NOMO-1 (cell line): Measurements from ENCODE around the gene BSND.

ENCODE experiments used
- DNase-seq, 2 experiments: peaks; one replicate each; lab custom pipeline; 2025; ENCODE audit not compliant: unreplicated experiment in 2 of 2; lab: John Stamatoyannopoulos, UW

Gene BSND

DNA sequence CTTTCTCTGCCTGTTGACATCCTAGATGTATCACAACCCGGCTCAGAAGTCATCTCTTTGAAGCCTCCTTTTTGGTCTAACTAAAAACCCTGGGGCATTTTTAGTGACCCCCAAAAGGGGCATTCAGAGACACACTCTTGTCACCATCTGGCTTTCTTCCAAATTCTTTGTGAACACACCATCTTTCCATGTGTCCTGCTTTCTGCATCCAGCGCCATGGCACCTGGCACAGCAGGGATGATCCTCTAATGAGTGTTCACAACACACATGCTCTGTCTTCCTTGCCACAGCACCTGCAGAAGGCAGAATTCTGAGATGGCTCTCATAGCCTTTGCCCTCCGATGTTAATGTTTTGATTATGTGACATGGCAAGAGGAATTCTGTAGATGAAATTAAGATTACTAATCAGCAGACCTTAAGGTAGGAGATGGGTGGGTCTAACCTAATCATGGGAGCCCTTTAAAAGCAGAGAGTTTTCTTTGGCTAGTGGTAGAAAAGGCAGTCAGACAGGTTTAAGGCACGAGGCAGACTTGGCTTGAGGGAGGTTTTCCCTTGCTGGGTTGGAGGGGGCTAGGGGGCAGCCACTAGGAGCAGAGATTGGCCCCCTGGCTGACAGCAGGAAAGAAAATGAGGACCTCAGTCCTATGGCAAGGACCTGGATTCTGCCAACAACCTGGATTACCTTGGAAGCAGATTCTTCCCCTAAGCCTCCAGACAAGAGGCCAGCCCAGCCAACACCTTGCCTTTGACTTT lies 23.2 kb upstream of the BSND start:
- DNase-seq = no peak

DNA sequence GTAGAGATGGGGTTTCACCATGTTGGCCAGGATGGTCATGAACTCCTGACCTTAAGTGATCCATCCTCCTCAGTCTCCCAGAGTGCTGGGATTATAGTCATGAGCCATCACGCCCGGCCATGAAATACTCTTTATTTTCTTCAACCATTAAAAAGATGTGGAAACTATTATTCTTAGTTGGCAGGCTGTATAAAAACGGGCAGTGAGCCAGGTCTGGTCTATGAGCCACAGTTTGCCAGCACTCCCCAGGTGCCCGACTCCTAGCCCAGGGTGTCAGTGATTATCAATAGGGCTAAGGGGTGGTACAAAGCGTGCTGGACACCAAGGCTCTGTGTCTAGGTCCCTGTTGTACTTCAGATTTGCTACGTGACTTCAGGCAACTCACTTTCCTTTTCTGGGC lies 22.0 kb upstream of the BSND start:
- no peak for DNase-seq

DNA sequence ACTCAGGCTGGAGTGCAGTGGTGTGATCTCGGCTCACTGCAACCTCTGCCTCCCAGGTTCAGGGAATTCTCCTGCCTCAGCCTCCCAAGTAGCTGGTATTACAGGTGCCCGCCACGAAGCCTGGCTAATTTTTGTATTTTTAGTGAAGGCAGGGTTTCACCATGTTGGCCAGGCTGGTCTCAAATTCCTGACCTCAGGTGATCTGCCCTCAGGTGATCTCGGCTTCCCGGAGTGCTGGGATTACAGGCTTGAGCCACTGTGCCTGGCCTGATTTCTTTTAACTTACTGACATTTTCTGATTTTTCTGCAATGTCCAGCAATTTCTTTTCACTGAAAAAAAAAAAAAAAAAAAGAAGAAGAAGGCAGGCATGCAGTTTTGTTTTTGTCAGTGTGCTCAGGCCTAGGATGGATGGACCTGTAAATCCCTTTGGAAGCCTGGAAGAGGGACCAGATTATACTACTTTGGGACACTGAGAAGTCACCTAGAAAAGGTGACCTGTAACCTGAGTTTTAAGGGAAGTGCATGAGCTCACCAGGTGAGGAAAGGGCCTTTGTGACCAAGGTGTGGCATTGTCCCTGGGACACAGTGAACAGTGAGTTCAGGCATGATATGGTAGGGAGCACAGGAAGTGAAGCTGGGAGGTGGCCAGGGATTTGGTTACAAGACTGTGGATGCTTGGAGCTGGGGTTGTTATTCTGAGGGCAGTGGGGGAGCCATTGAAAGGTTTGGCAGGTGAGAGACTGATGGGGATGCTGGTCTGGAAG lies 21.0 kb upstream of the BSND start:
- DNase-seq = no peak

DNA sequence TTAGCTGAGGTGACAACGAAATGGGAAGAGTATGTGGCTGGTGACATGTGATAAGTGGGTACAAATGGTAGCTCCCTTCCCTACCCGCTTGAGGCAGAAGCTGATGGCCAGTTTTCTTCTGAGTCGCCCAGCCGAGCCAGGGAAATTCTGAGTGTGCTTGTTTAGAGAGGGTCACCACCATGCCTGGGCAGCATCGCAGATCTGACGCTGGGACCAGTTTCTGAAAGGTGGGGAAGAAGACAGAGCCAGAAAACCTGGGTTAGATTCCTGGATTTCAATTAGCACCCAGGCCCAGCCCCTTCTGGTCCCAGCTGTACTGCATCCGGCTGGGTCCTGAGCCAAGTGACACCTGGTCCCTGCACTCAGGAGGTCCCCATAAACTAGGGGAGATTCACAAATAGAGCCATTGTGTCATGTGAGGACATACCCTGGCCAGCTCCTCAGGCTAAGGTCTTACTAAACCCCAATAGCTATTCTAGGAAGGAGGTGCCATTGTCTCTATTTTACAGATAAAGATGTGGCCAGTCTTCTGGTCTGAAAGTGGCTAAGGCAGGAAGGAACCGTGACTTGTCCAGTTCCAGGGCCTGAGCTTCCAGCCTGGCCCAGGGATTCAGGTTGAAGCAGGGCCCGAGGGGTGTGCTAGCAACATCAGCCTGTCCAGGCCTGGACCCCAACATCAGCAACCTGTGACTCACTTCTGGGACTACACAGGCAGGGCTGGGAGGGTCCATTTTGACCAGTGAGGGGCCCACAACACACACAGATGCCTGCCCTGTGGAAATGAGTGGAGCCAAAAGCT lies 20.0 kb upstream of the BSND start:
- DNase-seq = no peak

DNA sequence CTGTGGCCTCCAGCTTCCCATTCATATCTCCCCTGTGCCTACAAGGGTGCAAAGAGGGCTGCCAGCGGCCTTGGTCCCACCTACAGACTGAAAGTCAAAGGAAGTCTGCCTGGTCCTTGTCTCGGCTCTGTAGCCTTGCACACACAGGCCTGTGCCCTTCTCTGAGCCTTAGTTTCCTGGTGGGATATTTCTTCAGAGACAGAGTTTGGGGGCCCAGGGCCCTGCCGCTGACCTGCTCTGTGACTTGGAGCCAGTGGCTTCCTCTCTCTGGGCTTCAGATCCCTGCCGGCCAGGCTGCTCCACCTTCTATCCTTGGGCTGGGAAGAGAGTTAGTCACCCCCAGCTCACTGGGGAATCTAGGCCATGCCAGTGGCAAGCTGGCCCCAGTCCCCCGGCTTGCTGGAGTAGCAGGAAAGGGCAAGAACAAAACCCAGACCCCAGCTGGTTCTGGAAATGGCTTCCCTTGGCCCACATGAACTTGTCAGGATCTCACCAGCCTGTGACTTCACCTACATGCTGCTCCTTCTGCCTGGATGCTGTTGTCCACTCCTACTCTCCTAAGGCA lies 19.3 kb upstream of the BSND start:
- no peak for DNase-seq

DNA sequence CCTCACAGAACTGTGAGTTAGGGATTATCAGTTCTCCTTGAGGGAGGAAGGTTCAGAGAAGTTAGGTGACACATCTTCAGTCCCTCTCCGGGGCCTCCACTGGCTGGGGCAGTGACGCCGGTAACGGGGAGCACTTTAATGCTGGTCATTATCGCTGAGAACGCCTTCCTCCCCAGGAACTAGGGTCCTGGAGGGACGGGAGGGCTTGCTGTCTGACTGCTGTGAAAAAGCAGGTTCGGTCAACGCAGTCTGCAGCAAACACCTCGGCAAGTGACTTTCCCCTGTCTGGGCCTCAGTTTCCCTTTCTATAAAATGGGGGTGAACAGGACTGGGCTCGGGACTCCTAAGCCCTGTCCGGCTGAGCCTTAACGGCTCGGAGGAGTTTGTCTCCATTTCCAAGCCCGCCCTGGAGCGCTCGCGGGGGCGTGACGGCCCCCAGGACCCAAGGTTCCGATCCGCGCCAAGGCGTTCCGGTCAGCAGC lies 18.6 kb upstream of the BSND start:
- DNase-seq = no peak

DNA sequence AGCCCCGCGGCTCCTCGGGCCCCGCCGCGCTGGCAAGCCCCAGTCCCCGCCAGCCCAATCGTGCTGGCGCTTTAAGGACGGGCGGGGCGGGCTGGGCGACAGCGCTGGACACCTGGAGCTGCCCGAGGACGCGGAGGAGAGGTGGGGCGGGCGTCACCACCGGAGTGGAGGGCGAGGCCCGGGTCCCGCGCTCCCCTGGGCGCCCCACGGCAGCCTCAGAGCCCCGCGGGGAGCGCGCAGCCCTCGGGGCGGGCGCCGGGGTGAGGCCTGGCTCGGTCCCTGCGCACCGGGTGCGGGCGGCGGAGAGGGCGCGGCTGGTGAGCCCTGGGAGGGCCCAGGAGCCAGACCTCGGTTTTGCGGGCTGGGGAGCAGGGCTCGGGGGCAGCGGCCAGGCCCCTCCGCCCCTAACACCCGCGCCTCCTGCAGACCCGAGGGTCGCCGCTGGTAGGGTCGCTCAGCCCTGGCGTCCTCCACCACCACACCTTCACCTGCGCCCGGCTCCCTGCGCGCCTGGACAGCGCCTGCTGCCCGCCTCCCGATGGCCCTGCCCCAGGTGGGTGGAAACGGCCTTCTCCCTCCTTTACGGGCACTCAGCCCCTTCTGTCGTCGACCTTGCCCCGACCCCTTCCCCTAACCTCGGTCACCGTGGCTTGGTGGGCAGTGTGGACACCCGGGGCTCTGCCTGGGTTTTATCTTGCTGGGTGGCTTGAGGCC lies 18.0 kb upstream of the BSND start, which contains the start of gene TMEM61:
Gene TMEM61, plus strand, starts transcription at position 101 of the 714 bp plus-strand sequence. Its CDS starts 438 bp downstream, at position 539.
- DNase-seq = no peak

DNA sequence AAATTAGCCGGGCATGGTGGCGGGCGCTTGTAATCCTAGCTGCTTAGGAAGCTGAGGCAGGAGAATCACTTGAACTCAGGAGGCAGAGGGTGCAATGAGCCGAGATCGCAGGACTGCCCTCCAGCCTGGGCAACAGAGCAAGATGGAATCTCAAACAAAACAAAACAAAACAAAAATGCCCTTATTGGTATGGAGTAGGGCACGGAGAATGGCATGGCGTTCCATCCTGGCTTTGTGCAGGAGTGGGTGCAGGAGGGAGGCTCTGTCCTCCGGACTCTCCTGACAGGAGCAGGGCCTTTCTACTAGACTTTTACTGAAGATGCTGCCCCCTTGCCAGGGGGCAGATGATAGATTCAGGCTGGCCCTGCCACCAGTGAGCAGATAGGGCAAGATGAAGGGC lies 17.3 kb upstream of the BSND start:
- no peak for DNase-seq

DNA sequence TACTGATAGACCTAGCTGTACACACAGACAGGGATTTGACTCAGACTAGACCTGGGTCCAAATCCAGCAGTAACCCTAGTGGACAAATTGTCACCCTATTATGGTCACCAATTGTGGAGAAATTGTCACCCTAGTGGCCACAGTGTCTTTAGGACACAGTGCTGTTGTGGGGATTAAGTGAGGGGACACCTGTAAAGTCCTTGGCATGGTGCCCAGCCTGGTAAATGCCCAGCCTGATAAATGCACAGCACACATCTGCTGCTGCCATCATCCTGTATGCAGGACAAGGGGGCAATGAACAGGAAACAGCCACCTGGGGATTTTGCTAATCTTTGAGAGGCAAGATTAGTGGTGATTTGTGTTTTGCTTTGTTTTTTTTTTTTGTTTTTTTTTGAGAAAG lies 16.0 kb upstream of the BSND start:
- no peak for DNase-seq

DNA sequence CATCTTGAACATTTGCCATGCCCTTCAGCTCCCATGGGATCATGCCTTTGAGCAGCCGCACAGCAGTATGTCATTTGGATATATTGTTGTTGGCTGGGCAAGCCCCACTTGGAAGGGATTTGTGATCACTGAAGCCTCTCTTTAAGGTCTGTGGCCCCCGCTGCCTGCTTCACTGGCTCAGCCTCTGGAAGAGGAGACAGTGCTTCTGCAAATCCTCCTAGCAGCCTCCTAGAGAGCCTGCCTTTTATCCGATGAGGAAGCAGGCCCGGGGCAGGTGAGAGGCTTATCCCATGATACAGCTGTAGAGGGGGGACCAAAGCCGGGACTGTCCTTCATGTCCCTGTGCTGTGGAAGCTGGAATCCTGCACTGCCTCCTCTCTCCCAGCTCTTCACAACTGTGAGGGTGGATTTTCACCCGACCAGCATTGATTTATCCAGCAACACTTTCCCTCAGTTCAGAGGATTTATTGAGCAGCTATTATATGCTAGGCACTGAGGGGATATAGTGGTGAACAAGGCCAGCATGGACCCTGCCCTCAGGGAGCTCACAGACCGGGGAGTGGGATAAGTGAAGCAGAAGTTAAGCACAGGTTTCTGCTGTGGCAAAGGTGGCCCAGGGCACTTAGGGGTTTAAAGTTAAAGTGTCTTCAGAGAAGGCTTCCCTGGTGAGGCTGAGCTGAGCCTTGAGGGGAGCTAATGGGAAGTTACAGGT lies 14.4 kb upstream of the BSND start:
- DNase-seq = no peak

DNA sequence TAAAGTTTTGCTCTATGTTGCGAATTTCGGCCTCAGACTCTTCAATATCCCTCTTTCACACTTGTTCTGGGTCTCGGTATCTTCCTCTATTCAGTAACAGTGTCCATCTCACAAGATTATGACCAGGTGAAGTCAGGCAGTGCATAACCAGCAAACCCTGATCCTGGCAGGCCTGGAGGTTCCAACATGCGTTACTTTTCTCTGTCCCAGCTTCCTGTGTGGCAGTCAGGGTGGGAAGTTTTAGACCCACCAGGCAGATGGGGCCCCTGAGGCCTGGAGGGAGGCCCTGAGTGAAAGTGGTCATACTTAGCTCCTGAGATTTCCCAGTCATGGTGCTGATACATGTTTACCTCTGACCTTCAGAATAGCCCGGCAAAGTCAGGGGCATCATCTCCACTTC lies 13.2 kb upstream of the BSND start:
- no peak for DNase-seq

DNA sequence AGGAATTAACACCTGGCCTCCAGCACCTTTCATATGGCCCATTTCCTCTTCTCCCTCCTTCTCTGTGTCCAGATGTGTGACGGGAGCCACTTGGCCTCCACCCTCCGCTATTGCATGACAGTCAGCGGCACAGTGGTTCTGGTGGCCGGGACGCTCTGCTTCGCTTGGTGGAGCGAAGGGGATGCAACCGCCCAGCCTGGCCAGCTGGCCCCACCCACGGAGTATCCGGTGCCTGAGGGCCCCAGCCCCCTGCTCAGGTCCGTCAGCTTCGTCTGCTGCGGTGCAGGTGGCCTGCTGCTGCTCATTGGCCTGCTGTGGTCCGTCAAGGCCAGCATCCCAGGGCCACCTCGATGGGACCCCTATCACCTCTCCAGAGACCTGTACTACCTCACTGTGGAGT lies 12.7 kb upstream of the BSND start:
- no peak for DNase-seq

DNA sequence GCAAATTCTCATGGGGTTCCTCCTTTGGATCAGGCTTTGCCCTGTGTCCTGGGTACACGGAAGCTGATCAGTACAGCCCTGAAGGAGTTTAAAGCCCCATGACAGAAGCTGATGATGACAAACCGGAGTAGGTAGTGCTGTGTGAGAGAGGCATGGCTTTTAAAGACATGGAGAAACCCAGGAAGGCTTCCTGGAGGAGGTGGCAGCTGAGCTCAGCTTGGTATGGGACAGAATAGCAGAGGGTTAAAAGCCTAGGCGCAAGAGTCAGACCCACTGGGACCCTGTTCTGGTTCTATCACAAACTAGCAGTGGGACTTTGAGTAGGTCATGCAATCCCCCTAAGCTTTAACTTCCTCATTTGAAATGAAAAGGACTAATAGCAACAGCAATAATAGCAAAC lies 12.2 kb upstream of the BSND start:
- DNase-seq = no peak

DNA sequence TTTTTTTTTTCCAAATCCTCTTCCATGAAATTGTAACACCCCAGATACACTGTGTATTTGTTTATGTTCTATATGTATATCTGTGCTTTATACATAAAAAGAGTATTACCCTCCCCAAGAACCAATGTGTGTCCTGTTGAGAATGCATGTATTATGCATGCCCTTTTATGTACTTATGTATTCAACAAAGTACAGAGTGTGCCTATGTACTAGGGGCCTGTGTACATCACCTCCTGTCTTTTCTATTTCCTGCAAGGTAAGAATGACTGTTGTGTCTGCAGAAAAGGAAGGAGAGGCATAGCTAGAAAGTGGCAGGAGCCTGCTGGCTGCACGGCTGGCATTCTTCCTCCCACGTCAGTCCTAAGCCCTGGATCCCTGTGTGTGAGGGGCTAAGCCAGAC lies 11.3 kb upstream of the BSND start:
- no peak for DNase-seq

DNA sequence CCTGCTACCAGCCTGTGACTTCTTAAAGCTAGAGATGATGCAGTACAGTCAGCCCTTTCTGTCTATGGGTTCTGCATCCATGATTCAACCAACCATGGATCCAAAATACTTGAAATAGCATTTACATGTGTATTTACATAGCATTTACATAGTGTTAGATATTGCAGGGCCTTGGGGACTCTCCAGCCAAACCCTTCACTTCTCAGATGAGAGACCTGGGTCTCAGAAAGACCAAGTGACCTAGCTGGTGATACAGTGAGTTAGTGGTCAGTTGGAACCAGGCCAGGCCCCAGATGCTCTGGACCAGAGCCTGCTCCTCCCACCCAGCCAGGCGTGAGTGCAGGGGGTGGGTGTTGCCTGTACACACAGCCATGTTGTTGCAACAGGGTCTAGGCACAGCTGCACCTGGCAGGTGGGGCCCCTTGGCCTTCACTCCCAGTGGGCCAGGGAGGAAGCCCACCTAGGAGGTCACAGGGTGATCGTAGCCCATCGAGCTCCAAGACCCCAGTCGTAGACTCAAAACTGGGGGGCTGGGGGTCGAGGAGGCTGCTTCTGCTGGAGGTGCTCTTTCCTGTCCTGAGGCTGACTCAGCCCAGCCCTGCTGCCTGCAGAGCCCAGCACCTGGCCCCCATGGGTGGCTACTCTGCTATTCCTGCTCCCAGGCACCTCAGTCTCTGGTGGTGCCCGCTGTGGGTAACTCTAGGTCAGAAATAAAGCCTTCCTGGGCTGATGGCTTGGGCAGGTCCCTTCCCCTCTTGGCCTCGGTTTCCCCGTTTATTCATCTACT lies 10.6 kb upstream of the BSND start:
- no peak for DNase-seq

DNA sequence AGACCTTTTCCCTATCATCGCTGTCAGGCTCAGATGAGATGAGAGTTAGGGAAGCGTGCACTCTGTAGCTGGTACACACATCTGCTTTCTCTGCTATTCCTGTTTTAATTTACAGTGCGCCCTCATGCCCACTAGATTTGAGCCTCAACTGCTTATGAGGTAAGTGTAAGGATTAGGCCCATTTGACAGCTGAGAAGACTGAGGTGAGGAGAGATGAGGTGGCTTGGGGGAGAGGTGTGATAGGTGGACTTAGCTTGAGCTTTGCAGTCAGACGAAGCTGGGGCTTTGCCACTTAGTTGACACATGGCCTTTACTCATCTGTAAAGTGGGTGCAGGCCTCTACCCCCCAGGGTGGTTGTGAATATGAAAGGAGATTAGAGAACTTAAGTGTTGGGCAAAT lies 9.8 kb upstream of the BSND start:
- no peak for DNase-seq

DNA sequence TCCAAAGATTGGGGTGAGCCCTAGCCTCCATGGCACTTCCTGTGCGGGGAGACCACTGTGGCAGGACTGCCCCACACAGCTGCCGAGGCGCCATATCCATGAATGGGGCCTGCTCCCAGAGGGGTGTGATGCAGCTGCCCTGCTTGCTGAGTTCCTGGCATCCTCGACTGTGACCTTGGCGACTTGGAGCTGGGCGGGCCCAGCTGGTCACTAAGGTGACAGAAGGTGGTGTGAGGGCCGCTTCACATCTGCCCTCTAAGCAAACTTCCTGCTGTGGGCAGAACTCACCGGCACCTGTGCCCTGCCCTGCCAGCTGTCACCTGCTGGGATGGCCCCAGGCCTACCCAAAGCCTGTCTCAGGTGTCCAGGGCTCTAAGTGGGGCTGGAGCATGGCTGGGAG lies 9.3 kb upstream of the BSND start:
- DNase-seq = no peak

DNA sequence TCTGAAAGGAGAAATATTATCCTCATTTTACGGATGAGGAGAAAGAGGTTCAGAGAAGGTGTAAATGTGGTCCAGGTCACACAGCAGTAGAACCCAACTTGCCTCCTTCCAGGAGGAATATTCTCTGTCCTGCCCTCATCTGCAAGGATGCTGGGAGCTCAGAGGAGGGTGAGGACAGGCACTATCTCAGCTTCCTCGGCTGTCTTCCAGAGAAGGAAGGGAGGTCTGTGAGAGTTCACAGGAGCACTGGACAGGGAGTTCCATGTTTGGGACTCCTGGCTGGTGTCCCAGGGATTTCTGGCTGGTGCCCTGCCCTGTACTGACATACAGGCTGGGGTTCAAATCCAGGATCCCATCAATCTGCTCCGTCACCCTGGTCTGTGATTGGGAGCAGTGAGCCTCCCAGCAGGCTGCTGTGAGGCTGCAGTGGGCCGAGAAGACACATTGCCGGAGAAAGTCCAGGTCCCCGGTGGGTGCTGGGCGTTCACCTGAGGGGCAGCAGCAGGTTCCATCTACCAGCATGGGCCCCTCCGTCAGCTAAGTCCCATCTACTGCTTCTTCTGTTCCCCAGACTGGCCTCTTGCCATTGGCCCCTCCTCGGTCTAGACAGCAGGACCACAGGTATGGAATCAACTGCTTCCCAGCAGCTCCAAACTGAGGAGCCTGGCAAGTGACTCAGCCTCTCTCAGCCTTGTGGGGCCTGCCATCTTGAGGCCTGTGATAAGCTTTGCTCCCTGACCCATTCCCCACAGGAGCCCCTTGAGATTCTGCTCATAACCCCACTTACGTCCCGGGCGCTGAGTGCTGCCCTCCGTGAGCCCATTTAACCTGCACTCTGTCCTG lies 8.5 kb upstream of the BSND start:
- no peak for DNase-seq
